SK-N-SH (cell line): ENCODE results near the gene RAPSN. TPM values are rescaled to one million over a fixed set of nuclear protein-coding genes. Genes with fewer than 3 reads are reported as not detected.

Experiments used
- CTCF ChIA-PET: fragments of 300-600, 350-600 bp; formaldehyde crosslinking; extraction: SDS; loops from one replicate; lab custom pipeline; 2021; lab: Yijun Ruan, JAX
- POLR2A ChIA-PET: fragments of 350-600 bp; sonication (Branson Sonifier 250); formaldehyde crosslinking; extraction: SDS; loops from one replicate; lab custom pipeline; 2020; ENCODE audit warnings: antibody characterized with exemption, inconsistent platforms; lab: Yijun Ruan, JAX
- DNase-seq: peaks from one replicate; pipeline ENCODE4 v3.0.0; 2012
- H2AFZ ChIP-seq: fragments of 200-600 bp; sonication (generic); 2 replicates; pipeline ENCODE4 v1.8.1; 2016; ENCODE audit warnings: antibody characterized with exemption, mild to moderate bottlenecking, low read depth
- H3F3A ChIP-seq: fragments of 200-600 bp; sonication (generic); replicated peaks from 2 replicates; pipeline ENCODE3; 2016; ENCODE audit warnings: antibody characterized with exemption, mild to moderate bottlenecking; ENCODE audit not compliant: insufficient read depth
- H3K27ac ChIP-seq, 2 experiments: fragments of 200-500 bp in 1 of 2; fragments of 200-600 bp in 1 of 2; sonication (Bioruptor generic) in 1 of 2; sonication (generic), shearing (Covaris generic) in 1 of 2; 2 replicates each; pipeline versions ENCODE4 v1.5.1 to v1.6.1; 2014 to 2016; ENCODE audit warnings: low read depth in 2 of 2, inconsistent platforms in 1 of 2, low read length in 1 of 2, mild to moderate bottlenecking in 1 of 2, mixed read lengths in 1 of 2
- H3K27me3 ChIP-seq: fragments of 200-600 bp; sonication (generic), shearing (Covaris generic); 2 replicates; pipeline ENCODE4 v1.6.1; 2016; ENCODE audit warnings: mixed run types; ENCODE audit not compliant: insufficient read depth
- H3K36me3 ChIP-seq, 2 experiments: fragments of 200-500 bp in 1 of 2; fragments of 200-600 bp in 1 of 2; sonication (Bioruptor generic) in 1 of 2; sonication (generic) in 1 of 2; replicated peaks in 1 of 2; 2 replicates each; pipeline versions ENCODE3 to v1.5.1; 2014 to 2016; ENCODE audit warnings: low read length in 1 of 2, mild to moderate bottlenecking in 1 of 2; ENCODE audit not compliant: insufficient read depth in 2 of 2, control insufficient read depth in 1 of 2
- H3K4me1 ChIP-seq, 2 experiments: fragments of 200-500 bp in 1 of 2; fragments of 200-600 bp in 1 of 2; sonication (Bioruptor generic) in 1 of 2; sonication (generic), shearing (Covaris generic) in 1 of 2; 2 replicates each; pipeline versions ENCODE4 v1.5.1 to v1.6.1; 2014 to 2016; ENCODE audit warnings: low read depth in 1 of 2, low read length in 1 of 2, mixed run types in 1 of 2; ENCODE audit not compliant: insufficient read depth in 2 of 2, control insufficient read depth in 1 of 2
- H3K4me2 ChIP-seq: fragments of 200-600 bp; sonication (generic), shearing (Covaris generic); 2 replicates; pipeline ENCODE4 v1.6.1; 2017; ENCODE audit warnings: mixed run types
- H3K4me3 ChIP-seq, 2 experiments: fragments of 200-500 bp in 1 of 2; fragments of 200-600 bp in 1 of 2; sonication (Bioruptor generic) in 1 of 2; sonication (generic), shearing (Covaris generic) in 1 of 2; 2 replicates each; pipeline versions ENCODE4 v1.5.1 to v1.8.1; 2014 to 2016; ENCODE audit warnings: low read depth in 2 of 2, inconsistent platforms in 1 of 2, low read length in 1 of 2, mild to moderate bottlenecking in 1 of 2, mixed read lengths in 1 of 2, moderate library complexity in 1 of 2
- H3K79me2 ChIP-seq: fragments of 200-600 bp; sonication (generic); 2 replicates; pipeline ENCODE4 v1.8.1; 2017; ENCODE audit warnings: mild to moderate bottlenecking; ENCODE audit not compliant: insufficient read depth
- H3K9ac ChIP-seq: fragments of 200-600 bp; sonication (generic); 2 replicates; pipeline ENCODE4 v1.6.1; 2017; ENCODE audit warnings: mixed run types
- H3K9me2 ChIP-seq: fragments of 200-600 bp; sonication (generic); 2 replicates; pipeline ENCODE4 v1.6.1; 2017; ENCODE audit warnings: mixed run types
- H3K9me3 ChIP-seq: fragments of 200-600 bp; sonication (generic); 2 replicates; pipeline ENCODE4 v1.6.1; 2017; ENCODE audit warnings: mixed run types, mild to moderate bottlenecking, moderate library complexity
- H4K20me1 ChIP-seq: fragments of 200-600 bp; sonication (generic); 2 replicates; pipeline ENCODE4 v1.6.1; 2017; ENCODE audit warnings: mild to moderate bottlenecking, mixed run types; ENCODE audit not compliant: insufficient read depth
- CHD2 ChIP-seq: fragments of 150-350 bp; IDR thresholded peaks from 2 replicates; pipeline ENCODE4 v1.6.1; 2018; ENCODE audit warnings: low read length; ENCODE audit not compliant: partially characterized antibody
- CTCF ChIP-seq: fragments of 200-600 bp; sonication (generic); IDR thresholded peaks from 2 replicates; pipeline ENCODE4 v1.6.1; 2017; ENCODE audit warnings: antibody characterized with exemption, mild to moderate bottlenecking, moderate library complexity
- ELF1 ChIP-seq: IDR thresholded peaks from 2 replicates; pipeline ENCODE4 v1.4.0; 2012
- FOXJ3 ChIP-seq: sonication (generic); formaldehyde crosslinking; IDR thresholded peaks from 2 replicates; pipeline ENCODE4 v1.5.1; 2020; ENCODE audit warnings: mild to moderate bottlenecking, missing genetic modification reagents
- FOXM1 ChIP-seq: IDR thresholded peaks from 2 replicates; pipeline ENCODE4 v1.4.0; 2012; ENCODE audit warnings: low read depth, mild to moderate bottlenecking
- GABPA ChIP-seq: IDR thresholded peaks from 2 replicates; pipeline ENCODE4 v1.4.0; 2012; ENCODE audit warnings: low read depth, mild to moderate bottlenecking
- GATA2 ChIP-seq: sonication (generic); formaldehyde crosslinking; IDR thresholded peaks from 2 replicates; pipeline ENCODE4 v1.5.0; 2020; ENCODE audit warnings: mild to moderate bottlenecking, missing genetic modification reagents
- MAX ChIP-seq: IDR thresholded peaks from 2 replicates; pipeline ENCODE4 v1.4.0; 2012; ENCODE audit warnings: low read depth
- MXI1 ChIP-seq: IDR thresholded peaks from 2 replicates; pipeline ENCODE4 v1.6.1; 2012; ENCODE audit warnings: mild to moderate bottlenecking, low read depth, low read length, improper control_type of control experiment
- PBX3 ChIP-seq: IDR thresholded peaks from 2 replicates; pipeline ENCODE4; 2012
- SIN3A ChIP-seq: IDR thresholded peaks from 2 replicates; pipeline ENCODE4 v1.6.1; 2012; ENCODE audit warnings: low read depth, mild to moderate bottlenecking, low read length, moderate library complexity, borderline replicate concordance
- TEAD4 ChIP-seq: IDR thresholded peaks from 2 replicates; pipeline ENCODE4 v1.4.0; 2012; ENCODE audit warnings: mild to moderate bottlenecking, borderline replicate concordance; ENCODE audit not compliant: insufficient read depth
- USF1 ChIP-seq: IDR thresholded peaks from 2 replicates; pipeline ENCODE4 v1.4.0; 2012; ENCODE audit warnings: low read depth, borderline replicate concordance
- YY1 ChIP-seq: IDR thresholded peaks from 2 replicates; pipeline ENCODE4 v1.4.0; 2012; ENCODE audit warnings: low read depth, mild to moderate bottlenecking
- ZBTB33 ChIP-seq: IDR thresholded peaks from 2 replicates; pipeline ENCODE4 v1.4.0; 2012; ENCODE audit warnings: low read depth, borderline replicate concordance
- WGBS: methylation state at CpG from one replicate; pipeline ENCODE4 v1.1.6; 2017; ENCODE audit warnings: low lambda C conversion rate; 5-methylcytosine and 5-hydroxymethylcytosine counted together
- polyA plus RNA-seq, 3 experiments: library from polyadenylated mRNA; depleted of rRNA; stranded (reverse); fragments of >200 nt; gene quantifications; 2 replicates each; pipeline ENCODE4 v1.2.3, GENCODE V29; 2012

Gene RAPSN
- polyA plus RNA-seq, 1 of the 3 experiments (the other 2 are of a cell fraction): 0.07 TPM

GRCh38 chr11:47460571-47461235 is 11.8 kb upstream of the RAPSN start:
- ChIA-PET POLR2A (no interaction called here), CTCF (interaction anchor here (0.7 kb wide), 1 partner anchor 93 kb away, joined by 5 read pairs; no protein-coding TSS in a partner anchor)
- 100% methylated on average over 2 of the region's 2 CpGs for WGBS
- H3K9ac ChIP-seq: no peak overlapping the region
- no peak for TF ChIP-seq USF1
- TF ChIP-seq YY1: no peak
- no peak for TF ChIP-seq ELF1
- TF ChIP-seq CTCF: no peak
- no peak for TF ChIP-seq SIN3A
- no peak for TF ChIP-seq GABPA
- TF ChIP-seq PBX3: no peak
- no peak for TF ChIP-seq MAX
- no peak for TF ChIP-seq MXI1
- TF ChIP-seq CHD2: no peak
- TF ChIP-seq FOXM1: no peak
- no peak for TF ChIP-seq ZBTB33
- TF ChIP-seq GATA2: no peak
- no peak for TF ChIP-seq FOXJ3 (CRISPR knock-in tag)
- no peak for TF ChIP-seq TEAD4
- no peak overlapping the region for H3K27ac ChIP-seq
- H3K4me1 ChIP-seq: peaks cover 0 to 3% of the 10 kb centered on the region in 2 experiments; a peak in 1 of 4 replicates
- peaks cover 13 to 25% of the 10 kb centered on the region in 2 experiments for H3K36me3 ChIP-seq
- H3K9me2 ChIP-seq: no peaks in the 10 kb centered on the region
- H4K20me1 ChIP-seq: peaks cover 5% of the 10 kb centered on the region; the same call in 1 of the 2 replicates
- H3F3A ChIP-seq: peaks cover 9% of the 10 kb centered on the region
- H3K9me3 ChIP-seq: no peaks in the 10 kb centered on the region
- no peak overlapping the region for H2AFZ ChIP-seq
- H3K4me2 ChIP-seq: no peak overlapping the region
- no peaks in the 10 kb centered on the region for H3K27me3 ChIP-seq
- peaks cover 27% of the 10 kb centered on the region; the same call in 1 of the 2 replicates for H3K79me2 ChIP-seq
- DNase-seq: no peak
- H3K4me3 ChIP-seq: no peak overlapping the region
